Mucosa of rectum (tissue), 2 donors: Measurements from ENCODE around the gene POU2F3.

Experiments used
- H3K27ac ChIP-seq, 2 donors: one replicate each; pipeline ENCODE4 v1.7.0; 2013; ENCODE audit warnings: inconsistent platforms in 2 of 2, low read depth in 2 of 2, low read length in 2 of 2
- H3K27me3 ChIP-seq, 2 donors: one replicate each; pipeline ENCODE4 v1.7.0; 2013; ENCODE audit warnings: low read length in 2 of 2; ENCODE audit not compliant: control insufficient read depth in 2 of 2, insufficient read depth in 2 of 2
- H3K36me3 ChIP-seq, 2 donors: one replicate each; pipeline ENCODE4 v1.7.0; 2013; ENCODE audit warnings: low read length in 2 of 2; ENCODE audit not compliant: control insufficient read depth in 2 of 2, insufficient read depth in 2 of 2
- H3K4me1 ChIP-seq, 2 donors: one replicate each; pipeline ENCODE4 v1.7.0; 2013; ENCODE audit warnings: low read length in 2 of 2, mild to moderate bottlenecking in 1 of 2; ENCODE audit not compliant: control insufficient read depth in 2 of 2, insufficient read depth in 2 of 2
- H3K4me3 ChIP-seq, 2 donors: one replicate each; pipeline ENCODE4 v1.7.0; 2013; ENCODE audit warnings: low read length in 2 of 2
- H3K9ac ChIP-seq, 2 donors: one replicate each; pipeline ENCODE4 v1.7.0; 2013; ENCODE audit warnings: low read length in 2 of 2, low read depth in 1 of 2, mild to moderate bottlenecking in 1 of 2
- H3K9me3 ChIP-seq, 2 donors: one replicate each; pipeline ENCODE4 v1.7.0; 2013; ENCODE audit warnings: low read length in 2 of 2; ENCODE audit not compliant: control insufficient read depth in 2 of 2
- donor health status: healthy.
- donor health status: Normal muscosa, but diverticular disease.

Gene POU2F3

DNA sequence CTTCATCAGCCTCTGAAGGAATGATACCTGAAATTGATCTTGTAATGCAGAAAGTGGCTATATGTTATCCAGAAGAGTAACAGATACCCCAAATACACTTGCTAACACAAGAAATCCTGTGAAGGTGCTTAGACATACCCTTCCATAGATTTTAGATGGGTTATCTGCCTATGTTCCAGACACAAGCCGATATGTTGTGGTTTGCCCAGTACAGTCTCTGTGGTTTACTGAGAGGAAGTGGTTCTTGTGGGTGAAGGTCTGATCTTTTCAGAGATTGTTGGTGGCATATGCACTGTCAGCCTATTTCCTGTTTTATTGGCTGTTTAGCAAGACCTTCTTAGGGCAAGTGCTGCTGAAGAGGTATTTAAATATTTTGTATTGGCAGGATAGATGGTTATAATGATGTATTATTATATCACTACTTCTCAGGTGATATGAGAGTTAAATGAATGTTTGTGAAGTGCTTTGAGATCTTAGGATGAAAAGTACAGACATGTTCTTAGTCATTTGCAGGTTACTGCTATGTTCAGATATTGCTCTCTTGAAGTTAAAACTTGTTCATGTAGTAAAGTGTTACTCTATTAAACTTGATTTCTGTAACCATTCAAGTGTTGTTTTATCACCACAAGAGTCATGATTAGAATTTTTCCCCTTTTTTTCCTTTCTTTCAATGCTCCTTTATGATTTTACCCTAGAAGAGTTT is 104.5 kb downstream of the POU2F3 start:
- Histone ChIP-seq H3K27ac (no peak overlapping the region), H3K4me1 (peaks cover 7 to 26% of the 10 kb centered on the region in 2 donors), H3K27me3 (no peaks in the 10 kb centered on the region), H3K9me3 (no peaks in the 10 kb centered on the region), H3K9ac (no peak overlapping the region), H3K36me3 (no peaks in the 10 kb centered on the region), H3K4me3 (no peak overlapping the region)

DNA sequence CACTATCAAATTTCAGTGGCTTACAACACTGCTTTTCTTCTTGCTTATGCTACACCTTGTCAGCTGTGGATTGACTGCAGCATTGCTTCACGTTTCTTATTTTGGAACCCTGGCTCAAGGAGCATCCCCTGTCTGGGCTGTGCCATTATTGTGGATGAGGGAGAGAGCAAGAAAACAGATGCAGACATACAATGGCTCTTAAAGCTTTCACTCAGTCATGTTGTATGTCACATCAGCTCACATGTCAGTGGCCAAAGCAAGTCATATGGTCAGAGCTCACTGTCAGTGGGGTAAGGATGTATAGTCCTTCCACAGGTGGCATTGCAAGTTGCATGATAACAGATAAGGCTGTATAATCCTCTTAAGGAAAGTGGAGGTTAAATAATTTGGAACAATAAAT is 106.3 kb downstream of the POU2F3 start:
- Histone ChIP-seq H3K27me3 (no peaks in the 10 kb centered on the region), H3K36me3 (no peaks in the 10 kb centered on the region), H3K9ac (no peak overlapping the region), H3K27ac (no peak overlapping the region), H3K4me3 (no peak overlapping the region), H3K4me1 (peaks cover 3 to 20% of the 10 kb centered on the region in 2 donors), H3K9me3 (no peaks in the 10 kb centered on the region)

- no peaks in the 10 kb centered on the region for H3K27me3 ChIP-seq
- no peak overlapping the region for H3K9ac ChIP-seq
- no peak overlapping the region for H3K4me3 ChIP-seq
- H3K36me3 ChIP-seq, result no peaks in the 10 kb centered on the region
- H3K4me1 ChIP-seq, result peaks cover 3 to 19% of the 10 kb centered on the region in 2 donors
- no peaks in the 10 kb centered on the region for H3K9me3 ChIP-seq
- H3K27ac ChIP-seq, result no peak overlapping the region
These were observed 110.7 kb downstream of the POU2F3 start for GRCh38 chr11:120350637-120351036.

- no peak overlapping the region for H3K9ac ChIP-seq
- no peak overlapping the region for H3K4me3 ChIP-seq
- H3K4me1 ChIP-seq, result peaks cover 3 to 12% of the 10 kb centered on the region in 2 donors
- no peaks in the 10 kb centered on the region for H3K36me3 ChIP-seq
- H3K27ac ChIP-seq, result no peak overlapping the region
- no peaks in the 10 kb centered on the region for H3K27me3 ChIP-seq
- H3K9me3 ChIP-seq, result no peaks in the 10 kb centered on the region
These were observed 112.5 kb downstream of the POU2F3 start for GRCh38 chr11:120352405-120352804.

DNA sequence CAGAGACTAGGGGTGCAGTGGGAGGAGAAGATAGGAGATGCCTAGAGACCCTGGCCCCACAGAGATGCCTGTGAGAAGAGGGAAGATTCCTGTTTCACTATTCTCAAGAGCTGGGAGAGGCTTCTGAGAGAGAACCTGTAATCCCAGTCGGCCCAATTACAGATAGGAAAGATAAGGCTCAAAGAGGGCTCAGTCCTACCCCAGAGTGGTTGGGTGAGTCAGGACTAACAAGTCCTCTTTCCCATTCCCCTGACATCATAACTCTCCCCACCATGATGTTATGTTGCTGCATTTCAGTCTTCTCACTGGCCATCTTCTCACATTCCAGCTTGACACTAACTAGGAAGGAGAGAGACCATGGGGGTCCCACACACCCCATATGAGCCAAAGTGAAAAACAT is 114.1 kb downstream of the POU2F3 start:
- H3K27ac ChIP-seq, result no peak overlapping the region
- no peak overlapping the region for H3K9ac ChIP-seq
- no peaks in the 10 kb centered on the region for H3K27me3 ChIP-seq
- H3K4me1 ChIP-seq, result peaks cover 3 to 12% of the 10 kb centered on the region in 2 donors
- H3K36me3 ChIP-seq, result no peaks in the 10 kb centered on the region
- no peaks in the 10 kb centered on the region for H3K9me3 ChIP-seq
- no peak overlapping the region for H3K4me3 ChIP-seq

DNA sequence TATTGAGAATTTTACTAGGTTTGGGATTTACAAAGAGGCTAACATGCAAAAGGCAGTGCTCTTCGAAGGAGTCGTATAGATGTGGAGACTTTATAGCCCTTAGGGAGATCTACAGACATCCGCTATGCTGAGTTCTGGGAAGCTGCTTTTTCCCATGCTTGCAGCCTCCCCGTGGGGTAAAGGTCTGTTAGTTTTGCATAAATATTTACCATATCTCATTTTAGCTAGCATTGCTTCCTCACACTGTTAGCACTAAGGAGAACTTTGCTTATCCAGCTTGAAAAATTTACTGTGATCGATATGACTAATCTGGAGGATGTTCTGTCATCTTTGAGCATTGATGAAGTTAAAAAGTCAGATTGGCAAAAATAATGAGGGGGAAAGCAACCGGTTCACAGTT is 114.8 kb downstream of the POU2F3 start:
- H3K9me3 ChIP-seq, result no peaks in the 10 kb centered on the region
- no peaks in the 10 kb centered on the region for H3K36me3 ChIP-seq
- no peak overlapping the region for H3K27ac ChIP-seq
- H3K27me3 ChIP-seq, result no peaks in the 10 kb centered on the region
- peaks cover 3 to 12% of the 10 kb centered on the region in 2 donors for H3K4me1 ChIP-seq
- no peak overlapping the region for H3K9ac ChIP-seq
- no peak overlapping the region for H3K4me3 ChIP-seq

- Histone ChIP-seq H3K4me3 (no peak overlapping the region), H3K27me3 (no peaks in the 10 kb centered on the region), H3K9me3 (no peaks in the 10 kb centered on the region), H3K27ac (no peak overlapping the region), H3K9ac (no peak overlapping the region), H3K36me3 (no peaks in the 10 kb centered on the region), H3K4me1 (peaks cover 2 to 11% of the 10 kb centered on the region in 2 donors)
These were observed 117.7 kb downstream of the POU2F3 start for GRCh38 chr11:120357620-120358019.

DNA sequence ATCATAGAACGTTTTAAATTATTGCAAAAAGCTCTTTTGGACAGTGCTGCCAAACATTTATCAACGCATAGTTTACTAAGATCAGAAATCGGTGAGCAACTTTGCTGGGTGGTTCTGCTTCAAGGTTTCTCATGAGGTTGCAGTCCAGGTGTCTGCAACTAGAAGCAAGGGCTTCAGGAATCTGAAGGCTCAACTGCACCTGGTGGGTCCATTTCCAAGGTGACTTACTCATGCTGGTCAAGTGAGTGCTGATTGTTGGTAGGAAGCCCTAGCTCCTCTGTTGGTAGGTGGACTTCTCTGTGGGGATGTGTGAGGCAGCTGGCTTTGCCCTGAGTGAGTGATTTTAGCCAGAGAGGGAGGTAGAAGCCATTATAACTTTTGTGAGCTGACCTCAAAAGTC is 118.8 kb downstream of the POU2F3 start:
- H3K27ac ChIP-seq, result no peak overlapping the region
- no peak overlapping the region for H3K4me3 ChIP-seq
- no peak overlapping the region for H3K9ac ChIP-seq
- peaks cover 0 to 9% of the 10 kb centered on the region in 2 donors for H3K4me1 ChIP-seq
- H3K27me3 ChIP-seq, result no peaks in the 10 kb centered on the region
- H3K36me3 ChIP-seq, result no peaks in the 10 kb centered on the region
- no peaks in the 10 kb centered on the region for H3K9me3 ChIP-seq

GRCh38 chr11:120363436-120363835 is 123.5 kb downstream of the POU2F3 start:
- Histone ChIP-seq H3K36me3 (no peaks in the 10 kb centered on the region), H3K9me3 (no peaks in the 10 kb centered on the region), H3K9ac (no peak overlapping the region), H3K4me1 (no peaks in the 10 kb centered on the region), H3K27me3 (no peaks in the 10 kb centered on the region), H3K4me3 (no peak overlapping the region), H3K27ac (no peak overlapping the region)

GRCh38 chr11:120365512-120365911 is 125.6 kb downstream of the POU2F3 start:
- Histone ChIP-seq H3K27ac (no peak overlapping the region), H3K4me1 (no peaks in the 10 kb centered on the region)

More at GRCh38 chr11:120365512-120365911, 125.6 kb downstream of the POU2F3 start:
- no peak overlapping the region for H3K4me3 ChIP-seq
- no peaks in the 10 kb centered on the region for H3K27me3 ChIP-seq
- H3K9me3 ChIP-seq, result no peaks in the 10 kb centered on the region
- H3K36me3 ChIP-seq, result no peaks in the 10 kb centered on the region
- no peak overlapping the region for H3K9ac ChIP-seq
